Endodermal cell (in vitro differentiated cells): Measurements from ENCODE around the gene FOSB. TPM values are rescaled to one million over a fixed set of nuclear protein-coding genes. Genes with fewer than 3 reads are reported as not detected.

Source experiments
- DNase-seq: peaks from one replicate; pipeline ENCODE4 v3.0.0-alpha.2; 2017
- H3K27ac ChIP-seq: 2 replicates; pipeline ENCODE4 v1.5.1; 2013; ENCODE audit warnings: mild to moderate bottlenecking, low read depth, low read length, moderate library complexity
- H3K27me3 ChIP-seq: 2 replicates; pipeline ENCODE4 v1.6.1; 2013; ENCODE audit warnings: mild to moderate bottlenecking, low read length, moderate library complexity; ENCODE audit not compliant: insufficient read depth, control insufficient read depth, poor library complexity, severe bottlenecking
- H3K36me3 ChIP-seq: 2 replicates; pipeline ENCODE4 v1.7.0; 2013; ENCODE audit warnings: mild to moderate bottlenecking, low read length, moderate library complexity; ENCODE audit not compliant: control insufficient read depth, insufficient read depth
- H3K4me1 ChIP-seq: one replicate; pipeline ENCODE4 v1.7.0; 2013; ENCODE audit warnings: low read length; ENCODE audit not compliant: control insufficient read depth, insufficient read depth
- H3K4me3 ChIP-seq: 2 replicates; pipeline ENCODE4 v1.5.1; 2013; ENCODE audit warnings: mild to moderate bottlenecking, low read length, moderate library complexity
- H3K9ac ChIP-seq: 2 replicates; pipeline ENCODE4 v1.6.1; 2013; ENCODE audit warnings: mild to moderate bottlenecking, low read length, moderate library complexity; ENCODE audit not compliant: poor library complexity, severe bottlenecking; ENCODE audit errors: extremely low read depth
- H3K9me3 ChIP-seq: 2 replicates; pipeline ENCODE4 v1.6.1; 2013; ENCODE audit warnings: mild to moderate bottlenecking, low read length, moderate library complexity; ENCODE audit not compliant: control insufficient read depth
- H3K27ac Mint-ChIP-seq: 2 replicates; pipeline ENCODE4 v1.8.0; 2020; ENCODE audit warnings: mixed read lengths
- H3K27me3 Mint-ChIP-seq: 2 replicates; pipeline ENCODE4 v1.8.0; 2021; ENCODE audit warnings: mild to moderate bottlenecking, mixed read lengths; ENCODE audit not compliant: insufficient read depth
- H3K36me3 Mint-ChIP-seq: 2 replicates; pipeline ENCODE4 v1.8.0; 2020; ENCODE audit warnings: low read depth, mixed read lengths
- H3K4me1 Mint-ChIP-seq: 2 replicates; pipeline ENCODE4 v1.8.0; 2020; ENCODE audit warnings: mixed read lengths
- H3K4me3 Mint-ChIP-seq: 2 replicates; pipeline ENCODE4 v1.8.0; 2020; ENCODE audit warnings: mild to moderate bottlenecking, moderate library complexity, mixed read lengths
- H3K9me3 Mint-ChIP-seq: 2 replicates; pipeline ENCODE4 v1.8.0; 2020; ENCODE audit warnings: mild to moderate bottlenecking, mixed read lengths
- WGBS, 2 experiments: methylation state at CpG; one replicate each; pipeline versions ENCODE4 v1.1.5 to v1.1.7; 2013; ENCODE audit warnings: missing lambda C conversion rate in 2 of 2, mixed read lengths in 1 of 2; ENCODE audit not compliant: insufficient coverage in 1 of 2, insufficient read length in 1 of 2; 5-methylcytosine and 5-hydroxymethylcytosine counted together
- total RNA-seq, 2 donors: library from RNA; stranded (reverse); fragmentation: NEBNext Ultra II Directional in 1 of 2; extraction: Animal tissue kit (Norgen Biotek cat#: 25700) in 1 of 2; gene quantifications; 2 replicates in 1 of 2; 3 replicates in 1 of 2; pipeline ENCODE4 v1.2.1, GENCODE V29; 2021
- TF ChIP-seq, protein P1 (sequence below): fragments of 200-600 bp; sonication (generic); conservative IDR thresholded peaks from 2 replicates; pipeline ENCODE4 v1.5.0; 2021; ENCODE audit warnings: antibody characterized with exemption, mild to moderate bottlenecking

The FOSB gene
- total RNA-seq, 2 donors from 2014 or later: 1.6 to 3.0 TPM

GRCh38 chr19:45502111-45502510 lies 34.3 kb downstream of the FOSB start:
- H3K4me3 ChIP-seq: no peak overlapping the region
- Mint-ChIP-seq H3K4me3 (no peak overlapping the region), H3K36me3 (peaks cover 3% of the 10 kb centered on the region), H3K4me1 (peaks cover 17% of the 10 kb centered on the region), H3K27ac (no peak overlapping the region), H3K9me3 (no peaks in the 10 kb centered on the region), H3K27me3 (peaks cover 48% of the 10 kb centered on the region)
- no peak overlapping the region for H3K27ac ChIP-seq
- WGBS, 2 experiments: 87% methylated on average over 4 of the region's 5 CpGs; no CpG with 5 or more reads in 1 of the 2 experiments
- TF ChIP-seq, protein P1, sequence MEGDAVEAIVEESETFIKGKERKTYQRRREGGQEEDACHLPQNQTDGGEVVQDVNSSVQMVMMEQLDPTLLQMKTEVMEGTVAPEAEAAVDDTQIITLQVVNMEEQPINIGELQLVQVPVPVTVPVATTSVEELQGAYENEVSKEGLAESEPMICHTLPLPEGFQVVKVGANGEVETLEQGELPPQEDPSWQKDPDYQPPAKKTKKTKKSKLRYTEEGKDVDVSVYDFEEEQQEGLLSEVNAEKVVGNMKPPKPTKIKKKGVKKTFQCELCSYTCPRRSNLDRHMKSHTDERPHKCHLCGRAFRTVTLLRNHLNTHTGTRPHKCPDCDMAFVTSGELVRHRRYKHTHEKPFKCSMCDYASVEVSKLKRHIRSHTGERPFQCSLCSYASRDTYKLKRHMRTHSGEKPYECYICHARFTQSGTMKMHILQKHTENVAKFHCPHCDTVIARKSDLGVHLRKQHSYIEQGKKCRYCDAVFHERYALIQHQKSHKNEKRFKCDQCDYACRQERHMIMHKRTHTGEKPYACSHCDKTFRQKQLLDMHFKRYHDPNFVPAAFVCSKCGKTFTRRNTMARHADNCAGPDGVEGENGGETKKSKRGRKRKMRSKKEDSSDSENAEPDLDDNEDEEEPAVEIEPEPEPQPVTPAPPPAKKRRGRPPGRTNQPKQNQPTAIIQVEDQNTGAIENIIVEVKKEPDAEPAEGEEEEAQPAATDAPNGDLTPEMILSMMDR: no peak
- DNase-seq: no peak
- H3K36me3 ChIP-seq: no peaks in the 10 kb centered on the region
- no peak overlapping the region for H3K9ac ChIP-seq
- no peaks in the 10 kb centered on the region for H3K9me3 ChIP-seq
- H3K4me1 ChIP-seq: no peaks in the 10 kb centered on the region
- H3K27me3 ChIP-seq: peaks cover 28% of the 10 kb centered on the region

DNA sequence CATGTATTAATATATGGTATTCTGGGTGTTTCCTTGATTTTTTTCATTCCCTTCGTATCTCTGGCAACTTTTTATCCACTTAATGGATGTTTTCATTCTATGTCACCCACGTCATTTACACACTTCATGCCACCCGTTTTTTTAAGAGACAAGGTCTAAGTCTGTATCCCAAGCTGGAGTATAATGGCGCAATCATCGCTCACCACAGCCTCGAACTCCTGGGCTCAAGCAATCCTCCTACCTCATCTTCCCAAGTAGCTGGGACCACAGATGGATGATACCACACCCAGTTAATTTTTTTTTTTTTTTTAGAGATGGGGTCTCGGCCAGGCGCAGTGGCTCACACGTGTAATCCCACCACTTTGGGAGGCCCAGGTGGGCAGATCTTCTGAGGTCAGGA lies 36.1 kb downstream of the FOSB start:
- no peak overlapping the region for H3K27ac Mint-ChIP-seq
- no peaks in the 10 kb centered on the region for H3K9me3 Mint-ChIP-seq
- DNase-seq: no peak
- Histone ChIP-seq H3K4me1 (no peaks in the 10 kb centered on the region), H3K9ac (no peak overlapping the region), H3K27me3 (peaks cover 15% of the 10 kb centered on the region), H3K36me3 (no peaks in the 10 kb centered on the region), H3K9me3 (no peaks in the 10 kb centered on the region), H3K27ac (no peak overlapping the region), H3K4me3 (no peak overlapping the region)
- peaks cover 31% of the 10 kb centered on the region for H3K27me3 Mint-ChIP-seq
- WGBS, 2 experiments: 94 to 95% methylated on average over 5 to 9 of the region's 9 CpGs
- no peak overlapping the region for H3K4me3 Mint-ChIP-seq
- peaks cover 3% of the 10 kb centered on the region for H3K36me3 Mint-ChIP-seq
- peaks cover 15% of the 10 kb centered on the region for H3K4me1 Mint-ChIP-seq
- TF ChIP-seq, protein P1: no peak

DNA sequence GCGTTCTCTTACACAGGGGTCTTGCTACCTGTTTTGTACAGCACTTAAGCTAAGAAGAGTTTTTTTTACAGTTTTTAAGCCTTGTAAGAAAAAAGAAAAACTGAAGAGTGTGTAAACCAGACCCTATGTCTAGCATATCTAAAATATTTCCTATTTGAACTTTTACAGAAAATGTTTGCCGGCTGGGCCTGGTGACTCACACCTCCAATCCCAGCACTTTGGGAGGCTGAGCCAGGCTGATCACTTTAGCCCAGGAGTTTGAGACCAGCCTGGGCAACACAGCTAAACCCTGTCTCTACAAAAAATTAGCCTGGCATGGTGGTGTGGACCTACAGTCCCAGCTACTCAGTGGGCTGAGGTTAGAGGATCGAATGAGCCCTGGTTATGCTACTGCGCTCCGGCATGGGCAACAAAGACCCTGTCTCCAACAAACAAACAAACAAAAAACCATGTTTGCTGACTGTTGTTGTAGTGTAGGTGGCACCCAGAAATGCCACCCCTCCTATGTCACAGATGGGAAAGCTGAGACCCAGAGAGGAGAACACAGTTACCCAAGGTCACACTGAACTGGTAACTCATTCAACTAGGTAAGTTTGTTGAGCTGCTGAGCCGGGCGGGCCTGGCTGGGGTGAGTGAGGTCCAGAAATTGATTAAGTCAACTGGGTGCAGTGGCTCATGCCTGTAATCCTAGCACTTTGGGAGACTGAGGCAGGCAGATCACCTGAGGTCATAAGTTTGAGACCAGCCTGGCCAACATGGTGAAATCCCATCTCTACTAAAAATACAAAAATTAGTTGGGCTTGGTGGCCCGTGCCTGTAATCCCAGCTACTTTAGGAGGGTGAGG lies 37.6 kb downstream of the FOSB start:
- TF ChIP-seq, protein P1: no peak
- Histone ChIP-seq H3K27me3 (no peaks in the 10 kb centered on the region), H3K9ac (no peak overlapping the region), H3K4me3 (no peak overlapping the region), H3K36me3 (peaks cover 4% of the 10 kb centered on the region), H3K4me1 (peaks cover 5% of the 10 kb centered on the region), H3K27ac (no peak overlapping the region), H3K9me3 (no peaks in the 10 kb centered on the region)
- Mint-ChIP-seq H3K27me3 (peaks cover 16% of the 10 kb centered on the region), H3K4me1 (peaks cover 21% of the 10 kb centered on the region), H3K4me3 (peak overlapping the region; percentile 91), H3K9me3 (no peaks in the 10 kb centered on the region), H3K36me3 (peaks cover 8% of the 10 kb centered on the region), H3K27ac (peak overlapping the region; percentile 81)
- no peak for DNase-seq
- WGBS, 2 experiments: 91% methylated on average over 5 to 8 of the region's 8 CpGs
